Raji (cell line): ENCODE results near the gene ALG8.

Source experiments
- POLR2A ChIP-seq: IDR thresholded peaks from 2 replicates; pipeline ENCODE4 v1.6.1; 2011; ENCODE audit warnings: low read depth, low read length, control low read depth; ENCODE audit not compliant: insufficient read depth

Gene ALG8

DNA sequence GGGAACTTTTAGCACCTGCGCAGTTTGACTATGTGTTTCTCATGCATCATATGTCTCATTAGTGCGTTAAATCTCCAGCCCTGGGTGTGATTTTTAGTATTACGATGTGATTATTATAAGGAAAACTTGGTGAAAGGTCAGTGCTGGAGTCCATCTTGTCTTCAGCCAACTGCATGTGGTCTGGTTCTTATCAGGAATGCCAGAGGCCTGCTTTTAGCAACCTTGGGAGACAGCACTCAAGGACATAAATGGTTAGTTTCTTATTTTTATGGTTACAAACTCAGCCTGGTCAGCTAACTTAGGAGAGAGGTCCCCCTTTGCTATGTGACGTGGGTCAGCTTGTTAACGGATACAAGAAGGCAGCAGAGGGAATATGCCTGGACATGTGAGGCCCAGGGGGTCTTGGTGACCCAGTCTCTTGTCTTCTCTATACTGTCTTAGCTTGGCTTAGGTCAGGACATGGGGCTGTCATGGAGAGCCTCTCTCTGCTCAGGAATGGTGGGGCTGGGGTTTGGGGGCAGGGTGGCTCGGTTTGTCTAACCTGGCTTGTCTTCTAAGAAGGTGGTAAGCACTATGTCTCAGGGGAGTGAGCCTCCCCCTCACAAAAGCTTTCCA lies 27.5 kb upstream of the ALG8 start:
- TF ChIP-seq POLR2A, result no peak

DNA sequence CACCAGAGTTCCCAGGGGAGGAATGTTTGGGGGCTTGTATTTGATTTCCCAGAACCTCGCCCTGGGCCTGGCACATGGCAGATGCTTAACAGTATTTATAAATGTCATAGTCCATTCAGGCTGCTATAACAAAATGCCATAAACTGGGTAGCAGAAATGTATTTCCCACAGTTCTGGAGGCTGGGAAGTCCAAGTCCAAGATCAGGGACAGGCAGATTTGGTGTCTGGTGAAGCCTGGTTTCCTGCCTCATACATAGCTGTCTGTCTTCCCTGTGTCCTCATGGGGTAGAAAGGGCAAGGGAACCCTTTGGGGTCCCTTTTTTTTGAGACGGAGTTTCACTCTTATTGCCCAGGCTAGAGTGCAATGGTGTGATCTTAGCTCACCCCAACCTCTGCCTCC lies 25.0 kb upstream of the ALG8 start:
- TF ChIP-seq POLR2A, result no peak

DNA sequence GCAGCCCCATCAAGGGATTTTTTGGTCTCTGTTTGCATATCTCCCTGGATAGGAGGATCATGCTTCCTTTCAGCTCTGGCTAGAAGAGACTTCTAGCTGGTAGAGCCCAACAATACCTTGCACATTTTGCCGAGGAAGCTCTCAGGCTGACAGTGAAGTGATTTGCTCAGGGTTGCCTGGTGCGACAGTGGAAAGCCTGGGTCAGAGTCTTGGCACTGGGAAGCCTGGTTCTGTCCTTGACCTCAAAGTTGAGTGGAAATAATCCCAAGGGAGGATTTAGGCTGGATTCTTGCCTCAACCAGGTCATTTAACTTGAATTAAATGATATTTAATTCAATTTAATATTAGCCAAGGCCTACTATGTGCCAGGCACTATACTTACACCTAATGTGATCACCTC lies 24.4 kb upstream of the ALG8 start:
- TF ChIP-seq POLR2A, result no peak

DNA sequence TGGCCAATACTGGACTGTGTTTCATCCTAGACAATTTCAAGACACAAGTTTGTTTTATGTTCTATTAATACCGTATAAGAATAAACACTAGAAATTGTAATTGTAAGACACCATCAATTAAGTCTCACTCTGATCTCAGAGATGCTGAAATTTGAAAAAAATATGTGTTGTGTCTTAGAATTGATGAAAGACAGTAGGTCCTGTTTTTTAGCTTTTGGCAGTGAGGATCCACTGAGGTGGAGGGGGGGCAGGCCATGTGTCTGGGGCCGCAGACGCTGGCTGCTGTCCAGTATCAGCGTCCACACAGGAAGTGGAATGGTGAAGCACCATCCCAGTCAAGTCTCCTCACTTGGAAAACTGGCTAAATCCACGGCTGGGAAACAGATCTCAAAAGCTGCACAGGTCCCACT lies 22.5 kb upstream of the ALG8 start:
- no peak for TF ChIP-seq POLR2A

DNA sequence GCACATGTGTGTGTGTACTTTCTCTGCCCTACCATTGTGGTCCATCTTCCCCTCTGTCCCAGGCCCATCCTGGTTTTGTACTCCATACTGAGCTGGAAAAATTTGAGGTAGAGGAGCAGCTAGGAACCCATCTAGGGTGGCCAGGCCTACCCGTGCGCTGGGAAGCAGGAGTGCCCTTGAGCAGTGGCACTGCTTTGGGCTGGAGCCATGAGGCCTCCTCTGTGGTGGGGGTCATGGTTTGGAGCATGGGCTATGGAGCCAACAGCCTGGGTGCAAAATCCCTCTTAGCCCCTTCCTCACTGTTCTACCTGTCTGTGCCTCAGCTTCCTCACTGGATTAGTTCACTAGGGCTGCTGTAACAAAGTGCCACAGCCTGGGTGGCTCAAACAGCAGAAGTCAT lies 21.9 kb upstream of the ALG8 start:
- TF ChIP-seq POLR2A, result no peak

DNA sequence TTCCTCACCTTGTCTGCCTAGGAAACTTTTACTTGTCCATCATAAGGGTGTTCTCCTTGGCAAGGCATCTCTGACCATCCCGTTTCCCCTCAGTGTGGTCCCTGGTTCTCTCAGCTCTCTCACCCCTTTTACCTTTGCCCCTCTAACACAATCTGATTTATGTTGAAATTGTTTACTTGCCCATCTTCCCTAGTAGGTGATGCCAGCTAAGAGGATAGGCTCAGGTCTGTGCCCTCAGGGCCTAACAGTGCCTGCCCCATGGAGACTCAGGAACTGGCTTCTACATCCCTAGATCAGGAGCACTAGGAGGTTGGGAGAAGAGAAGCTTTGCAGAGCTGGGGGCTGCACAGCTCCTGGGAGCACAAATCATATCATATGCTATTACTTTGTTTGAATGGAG lies 21.1 kb upstream of the ALG8 start:
- no peak for TF ChIP-seq POLR2A

DNA sequence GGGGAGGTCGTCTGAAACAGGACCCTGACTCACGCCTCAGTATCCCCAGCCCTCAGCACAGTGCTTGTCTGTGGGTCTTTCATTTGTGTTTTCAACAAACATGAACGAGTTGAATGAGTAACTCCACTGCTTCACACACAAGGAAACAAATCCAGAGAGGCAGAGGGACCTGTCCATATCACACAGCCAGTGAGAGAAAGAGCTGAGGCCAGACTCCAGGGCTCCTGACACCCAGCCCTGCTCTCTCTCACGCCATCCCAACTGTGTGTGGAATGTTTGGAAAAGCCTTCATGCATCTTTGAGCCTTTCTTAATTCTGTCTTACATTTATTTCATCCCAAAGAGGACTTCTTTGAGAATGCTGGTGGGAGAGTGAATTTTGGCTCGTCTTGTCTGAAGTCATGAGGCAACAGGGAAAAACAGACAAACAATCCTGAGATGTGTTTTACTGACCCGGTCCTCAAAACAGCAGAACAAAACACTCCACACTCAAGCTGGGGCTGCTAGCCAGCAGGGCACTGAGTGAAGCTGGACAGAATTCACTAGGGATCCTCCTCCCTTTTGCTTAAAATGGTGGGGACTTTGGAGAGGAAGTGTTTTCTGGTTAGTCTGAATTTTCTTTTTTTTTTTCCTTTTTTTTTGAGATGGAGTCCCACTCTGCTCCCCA lies 19.7 kb upstream of the ALG8 start:
- TF ChIP-seq POLR2A, result no peak

DNA sequence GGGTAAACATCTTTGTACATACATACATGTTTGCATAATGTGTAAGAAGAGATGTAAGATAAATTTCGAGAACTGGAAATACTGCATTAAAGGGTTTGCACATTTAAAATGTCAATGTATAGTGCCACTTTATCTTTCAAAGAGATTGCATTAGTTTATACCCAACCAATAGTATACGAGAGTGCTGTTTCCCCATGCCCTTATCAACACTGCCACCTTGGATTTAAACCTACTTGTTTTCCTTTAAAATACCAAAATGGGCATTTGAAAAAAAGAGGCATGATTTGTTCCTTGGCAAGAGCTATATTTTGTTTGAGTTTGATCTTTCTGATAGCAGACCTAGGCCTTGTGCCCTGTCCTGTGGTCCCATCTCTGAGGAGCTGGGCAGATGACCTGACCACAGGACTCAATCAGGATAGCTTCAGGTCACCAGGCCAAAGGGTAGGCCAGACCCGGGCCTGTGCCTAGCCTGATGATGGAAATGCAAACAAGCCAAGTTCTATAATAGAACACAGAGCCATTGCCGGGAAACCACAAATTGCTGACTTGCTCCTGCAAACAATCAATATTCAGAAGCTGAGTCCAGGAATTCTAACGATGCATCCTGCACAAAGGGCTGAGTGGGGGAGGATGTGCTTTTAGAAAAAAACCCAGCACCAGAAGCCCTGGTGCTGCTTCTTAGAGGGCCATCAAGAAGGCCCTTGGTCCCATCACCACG lies 16.9 kb upstream of the ALG8 start:
- TF ChIP-seq POLR2A, result no peak

DNA sequence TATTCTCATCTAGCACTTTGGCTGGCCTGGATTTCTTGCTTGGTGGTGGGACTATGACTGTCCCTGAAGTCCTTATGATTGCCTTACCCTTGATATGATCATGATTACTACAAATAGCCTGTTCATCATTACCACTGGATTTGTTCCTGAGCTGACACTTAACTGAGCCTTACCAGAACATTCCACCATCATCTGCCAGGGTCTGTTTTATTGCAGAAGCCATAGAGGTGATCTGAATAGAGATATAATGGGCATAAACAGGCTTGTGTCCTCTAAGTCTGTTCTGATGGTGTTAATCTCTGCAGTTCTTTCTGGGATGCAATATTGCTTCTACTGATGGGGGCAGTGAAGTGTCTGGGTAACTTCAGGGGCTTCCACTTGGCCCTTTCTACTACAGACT lies 12.4 kb upstream of the ALG8 start:
- TF ChIP-seq POLR2A, result no peak

DNA sequence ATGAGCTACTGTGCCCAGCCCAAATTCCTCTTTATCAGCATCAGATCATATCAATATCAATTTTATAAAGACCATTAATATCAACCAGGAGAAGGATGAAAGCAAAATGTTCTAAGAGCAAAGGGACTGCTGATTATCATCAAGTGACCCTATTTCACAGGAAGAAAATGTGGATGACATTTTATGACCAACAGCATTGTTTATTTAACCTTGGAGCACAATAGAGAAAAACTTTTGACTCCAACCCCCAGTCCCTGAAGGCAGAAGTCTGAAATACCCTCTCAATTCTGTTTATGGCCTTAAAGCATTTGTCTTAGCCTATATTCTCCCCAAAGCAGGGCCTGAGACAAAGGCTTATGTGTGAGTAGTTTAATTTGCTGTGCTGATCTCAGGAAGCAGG lies 11.3 kb upstream of the ALG8 start:
- no peak for TF ChIP-seq POLR2A

DNA sequence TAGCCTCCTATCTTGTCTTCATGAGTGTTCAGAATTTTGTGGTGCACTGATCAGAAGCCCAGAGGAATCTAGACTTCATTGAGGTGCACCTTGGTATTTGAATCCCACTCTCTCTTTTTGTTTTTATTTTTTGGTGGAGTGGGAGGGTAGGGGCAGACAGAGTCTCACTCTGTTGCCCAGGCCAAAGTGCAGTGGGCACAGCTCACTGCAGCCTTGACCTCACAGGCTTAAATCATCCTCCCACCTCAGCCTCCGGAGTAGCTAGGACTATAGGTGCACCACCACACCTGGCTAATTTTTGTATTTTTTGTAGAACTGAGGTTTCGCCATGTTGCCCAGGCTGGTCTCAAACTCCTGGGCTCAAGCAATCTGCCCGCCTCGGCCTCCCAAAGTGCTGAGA lies 10.9 kb upstream of the ALG8 start:
- no peak for TF ChIP-seq POLR2A

DNA sequence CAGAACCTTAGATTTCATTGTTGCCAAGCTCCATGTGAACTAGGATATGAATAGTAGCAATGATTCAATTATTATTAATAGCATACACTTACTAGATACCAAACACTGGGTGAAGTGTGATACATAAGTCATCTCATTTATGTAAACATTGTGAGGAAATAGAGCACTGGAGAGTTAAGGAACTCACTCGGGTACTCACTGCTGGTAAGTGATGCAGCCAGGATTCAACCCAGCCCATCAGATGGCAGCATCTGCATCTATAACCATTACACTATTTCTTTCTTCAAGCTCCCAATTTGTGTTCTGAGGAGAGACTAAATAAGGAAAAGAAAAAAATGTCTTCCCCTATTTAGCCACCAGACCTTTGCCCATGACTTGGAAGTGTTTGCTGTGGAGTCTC lies 10.2 kb upstream of the ALG8 start:
- TF ChIP-seq POLR2A, result no peak

DNA sequence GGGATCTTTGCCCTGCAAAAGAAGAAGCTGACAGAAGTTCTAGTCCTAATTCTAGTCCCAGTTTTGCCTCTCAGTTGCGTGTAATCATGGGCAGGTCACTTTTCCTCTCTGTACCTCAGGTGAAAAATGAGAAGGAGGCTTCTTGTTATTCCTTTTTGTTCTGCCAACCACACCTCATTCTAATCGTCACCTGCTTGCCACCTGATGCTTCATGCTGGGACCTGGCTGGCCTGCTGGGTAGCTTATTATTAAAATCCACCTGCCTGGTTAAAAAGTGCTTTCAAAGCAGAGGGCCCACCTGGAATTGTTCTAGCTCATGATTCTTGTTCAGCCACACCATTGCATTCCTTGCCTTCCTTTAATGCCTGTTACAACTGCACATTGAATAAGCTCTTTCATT lies 8.4 kb upstream of the ALG8 start:
- no peak for TF ChIP-seq POLR2A

DNA sequence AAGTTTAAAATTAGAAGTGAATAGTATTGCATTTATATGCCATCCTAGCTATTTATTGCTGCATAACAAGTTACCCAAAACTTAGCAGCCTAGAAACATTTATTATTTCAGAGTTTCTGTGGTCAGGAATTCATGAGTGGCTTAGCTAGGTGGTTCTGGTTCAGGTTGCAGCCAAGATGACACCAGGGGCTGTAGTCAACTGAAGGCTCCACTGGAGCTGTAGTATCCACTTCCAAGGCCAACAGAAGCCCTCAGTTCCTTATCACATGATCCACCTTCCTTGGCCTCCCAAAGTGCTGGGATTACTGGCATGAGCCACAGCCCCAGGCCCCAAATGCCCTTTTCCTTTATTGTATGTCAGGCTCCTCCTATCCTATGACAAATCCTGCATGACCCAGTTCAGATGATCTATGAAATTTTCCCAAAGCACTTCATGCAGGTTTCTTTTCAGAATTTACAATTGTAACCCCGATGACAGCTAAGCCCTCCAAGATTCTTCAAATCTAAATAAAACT lies 6.1 kb upstream of the ALG8 start:
- no peak for TF ChIP-seq POLR2A

DNA sequence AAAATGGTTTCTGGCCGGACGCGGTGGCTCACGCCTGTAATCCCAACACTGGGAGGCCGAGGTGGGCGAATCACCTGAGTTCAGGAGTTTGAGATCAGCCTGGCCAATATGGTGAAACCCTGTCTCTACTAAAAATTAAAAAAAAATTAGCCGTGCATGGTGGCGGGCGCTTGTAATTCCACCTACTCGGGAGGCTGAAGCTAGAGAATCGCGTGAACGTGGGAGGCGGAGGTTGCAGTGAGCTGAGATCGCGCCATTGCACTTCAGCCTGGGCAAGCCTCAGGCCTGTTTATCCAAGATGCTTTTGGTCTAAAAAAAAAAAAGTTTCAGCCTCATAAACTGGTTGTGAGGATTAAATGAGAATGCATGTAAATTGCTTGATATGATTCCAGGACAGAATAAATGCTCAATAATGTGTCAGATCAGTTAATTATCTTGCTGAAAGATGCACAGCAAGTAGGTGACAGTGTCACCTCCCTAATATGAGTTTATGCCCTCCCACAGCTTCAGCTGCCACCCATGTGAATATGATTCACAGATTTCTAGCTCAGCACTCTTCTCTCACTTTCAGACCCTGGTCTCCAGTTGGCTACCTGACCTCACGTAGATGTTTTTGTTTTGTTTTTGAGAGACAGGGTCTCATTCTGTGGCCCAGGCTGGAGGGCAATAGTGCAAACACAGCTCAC lies 1.1 kb upstream of the ALG8 start:
- no peak for TF ChIP-seq POLR2A

DNA sequence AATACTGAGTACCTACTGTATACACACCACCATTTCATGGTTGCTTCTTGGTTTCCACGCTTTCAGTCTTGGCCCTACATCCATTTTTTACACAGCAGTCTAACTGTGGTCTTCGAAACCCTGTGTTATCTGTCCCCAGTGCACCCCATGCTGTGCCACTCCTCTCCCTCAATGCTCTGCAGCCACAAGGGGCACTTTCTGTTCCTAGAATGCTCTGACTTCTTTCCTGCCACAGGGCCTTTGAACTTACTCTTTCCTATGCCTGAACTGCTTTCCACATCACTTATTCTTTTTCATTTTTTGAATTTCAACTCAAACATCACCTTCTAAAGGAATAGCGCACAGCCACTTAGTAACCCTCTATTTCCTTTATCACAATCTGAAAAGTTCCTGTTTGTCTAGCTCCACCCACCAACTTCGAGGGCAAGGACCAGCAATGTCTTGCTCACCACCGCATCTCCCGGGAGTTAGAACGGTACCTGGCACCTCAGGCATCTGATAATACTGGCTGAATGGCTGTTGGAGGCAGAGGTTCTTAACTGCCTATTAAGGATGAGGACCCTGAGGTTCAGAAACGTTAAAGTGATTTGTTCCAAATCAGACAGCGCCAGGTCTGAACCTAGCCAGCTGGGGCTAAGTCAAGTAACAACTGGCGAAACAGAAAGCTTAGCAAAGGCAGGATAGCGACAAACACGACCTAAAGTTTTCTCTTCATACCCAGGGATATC lies 568 bp downstream of the ALG8 start:
- peak; percentile 49; the same call in 1 of the 2 replicates for TF ChIP-seq POLR2A

DNA sequence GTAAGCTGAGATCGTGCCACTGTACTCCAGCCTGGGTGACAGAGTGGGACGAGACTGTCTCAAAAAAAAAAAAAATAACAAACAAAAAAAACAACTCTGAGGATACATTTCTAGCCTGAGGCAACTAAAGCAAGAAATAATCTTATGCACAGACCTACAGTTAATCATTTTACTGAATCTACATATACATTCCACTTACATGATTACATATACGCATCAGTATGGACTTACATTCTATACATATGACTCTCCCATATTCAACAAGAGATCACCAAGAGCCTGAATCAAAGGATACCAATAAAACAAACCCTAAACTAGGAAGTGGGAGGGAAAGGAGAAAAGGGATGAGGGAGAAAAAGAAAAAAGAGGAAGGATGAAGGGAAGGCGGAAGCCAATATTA lies 1.1 kb downstream of the ALG8 start:
- TF ChIP-seq POLR2A, result no peak
